ENCODE data around the gene BST1. TPM values are rescaled to one million over a fixed set of nuclear protein-coding genes. Genes with fewer than 3 reads are reported as not detected.
A peak's percentile ranks its signal among the peaks of the same experiment; 100 is the strongest.

Gene BST1
- total and polyA plus RNA-seq, 2 donors (not counting 1 experiment from before 2014, with no cell fraction given), result 15.7 to 48.8 TPM

- Histone ChIP-seq H3K4me3 (replicated peaks in 1 of 4; ENCODE audit: control extremely low read depth in 1 of 4, insufficient read depth in 1 of 4, low read depth in 3 of 4, low read length in 4 of 4) (no peak overlapping the region), H3K27me3 (ENCODE audit: control insufficient read depth, insufficient read depth, low read length) (peaks cover 27% of the 10 kb centered on the region)
- no peak for TF ChIP-seq EZH2 (IDR thresholded peaks at IDR 0.05; ENCODE audit: low read length, missing control alignments)
- TF ChIP-seq CTCF (conservative IDR thresholded peaks at IDR 0.05 in 1 of 2, IDR thresholded peaks at IDR 0.05 in 1 of 2; ENCODE audit: low read depth in 1 of 2, low read length in 2 of 2), result no peak
These were observed 74.2 kb downstream of the BST1 start for GRCh38 chr4:15776871-15777648.

GRCh38 chr4:15777697-15778288, 74.9 kb downstream of the BST1 start:
- no peak overlapping the region for H3K9ac ChIP-seq (ENCODE audit: insufficient read depth, low read length)
- no peaks in the 10 kb centered on the region for H3K9me3 ChIP-seq (ENCODE audit: control insufficient read depth, insufficient read depth, low read depth, low read length)
- TF ChIP-seq EZH2 (IDR thresholded peaks at IDR 0.05; ENCODE audit: low read length, missing control alignments) (no peak), CTCF (conservative IDR thresholded peaks at IDR 0.05 in 1 of 2, IDR thresholded peaks at IDR 0.05 in 1 of 2; ENCODE audit: low read depth in 1 of 2, low read length in 2 of 2) (no peak)
- no peak overlapping the region for H3K27ac ChIP-seq (ENCODE audit: insufficient read depth, low read length)
- no peak overlapping the region for H2AFZ ChIP-seq (ENCODE audit: low read length)
- no peak overlapping the region for H3K4me2 ChIP-seq (ENCODE audit: extremely low read depth, insufficient read depth, low read length)
- H3K36me3 ChIP-seq (ENCODE audit: control insufficient read depth, insufficient read depth, low read length), result no peaks in the 10 kb centered on the region
- no peaks in the 10 kb centered on the region for H3K4me1 ChIP-seq (ENCODE audit: control insufficient read depth, extremely low read depth, insufficient read depth, low read length)
- H3K27me3 ChIP-seq (ENCODE audit: control insufficient read depth, insufficient read depth, low read length), result peaks cover 27% of the 10 kb centered on the region
- no peaks in the 10 kb centered on the region for H3K79me2 ChIP-seq (ENCODE audit: control insufficient read depth, insufficient read depth, low read length)
- no peak for DNase-seq (ENCODE audit: low read depth in 2 of 2)
- H4K20me1 ChIP-seq (ENCODE audit: control insufficient read depth, extremely low read depth, insufficient read depth, low read length), result no peaks in the 10 kb centered on the region
- no peak overlapping the region for H3K4me3 ChIP-seq (replicated peaks in 1 of 4; ENCODE audit: control extremely low read depth in 1 of 4, insufficient read depth in 1 of 4, low read depth in 3 of 4, low read length in 4 of 4)

More at GRCh38 chr4:15776871-15777648, 74.2 kb downstream of the BST1 start:
- Histone ChIP-seq H3K79me2 (ENCODE audit: control insufficient read depth, insufficient read depth, low read length) (no peaks in the 10 kb centered on the region), H4K20me1 (ENCODE audit: control insufficient read depth, extremely low read depth, insufficient read depth, low read length) (no peaks in the 10 kb centered on the region), H3K9me3 (ENCODE audit: control insufficient read depth, insufficient read depth, low read depth, low read length) (no peaks in the 10 kb centered on the region), H3K36me3 (ENCODE audit: control insufficient read depth, insufficient read depth, low read length) (no peaks in the 10 kb centered on the region), H3K4me2 (ENCODE audit: extremely low read depth, insufficient read depth, low read length) (no peak overlapping the region), H3K27ac (ENCODE audit: insufficient read depth, low read length) (no peak overlapping the region), H3K4me1 (ENCODE audit: control insufficient read depth, extremely low read depth, insufficient read depth, low read length) (no peaks in the 10 kb centered on the region), H2AFZ (ENCODE audit: low read length) (no peak overlapping the region), H3K9ac (ENCODE audit: insufficient read depth, low read length) (no peak overlapping the region)
- DNase-seq (ENCODE audit: low read depth in 2 of 2), result no peak

- H4K20me1 ChIP-seq (ENCODE audit: control insufficient read depth, extremely low read depth, insufficient read depth, low read length), result no peaks in the 10 kb centered on the region
- peak within 1 kb of the TSS; percentile 83 for H3K4me2 ChIP-seq (ENCODE audit: extremely low read depth, insufficient read depth, low read length)
- no peak within 1 kb of the TSS for H3K9ac ChIP-seq (ENCODE audit: insufficient read depth, low read length)
- H3K27ac ChIP-seq (ENCODE audit: insufficient read depth, low read length), result no peak within 1 kb of the TSS
- TF ChIP-seq CTCF (conservative IDR thresholded peaks at IDR 0.05 in 1 of 2, IDR thresholded peaks at IDR 0.05 in 1 of 2; ENCODE audit: low read depth in 1 of 2, low read length in 2 of 2), result no peak
- peak; percentile 63 for TF ChIP-seq EZH2 (IDR thresholded peaks at IDR 0.05; ENCODE audit: low read length, missing control alignments)
- H3K27me3 ChIP-seq (ENCODE audit: control insufficient read depth, insufficient read depth, low read length), result peaks cover 27% of the 10 kb centered on the region
- H3K4me3 ChIP-seq (replicated peaks in 1 of 4; ENCODE audit: control extremely low read depth in 1 of 4, insufficient read depth in 1 of 4, low read depth in 3 of 4, low read length in 4 of 4), result peak within 1 kb of the TSS; percentile 13 to 68 (median 38)
- no peaks in the 10 kb centered on the region for H3K79me2 ChIP-seq (ENCODE audit: control insufficient read depth, insufficient read depth, low read length)
- no peaks in the 10 kb centered on the region for H3K9me3 ChIP-seq (ENCODE audit: control insufficient read depth, insufficient read depth, low read depth, low read length)
- H2AFZ ChIP-seq (ENCODE audit: low read length), result peak within 1 kb of the TSS; percentile 55
- H3K36me3 ChIP-seq (ENCODE audit: control insufficient read depth, insufficient read depth, low read length), result no peaks in the 10 kb centered on the region
- H3K4me1 ChIP-seq (ENCODE audit: control insufficient read depth, extremely low read depth, insufficient read depth, low read length), result no peaks in the 10 kb centered on the region
- DNase-seq (ENCODE audit: low read depth in 2 of 2), result peak in 1 of 2 donors; percentile 44
These were observed 75.7 kb downstream of the BST1 start, which contains the start of gene CD38 for GRCh38 chr4:15778289-15779241. CD38 (plus strand) TSS chr4:15778328; CDS start chr4:15778415, 87 bp downstream.
